ENCODE measurements around the gene ADGRG3.

GRCh38 chr16:57709663-57710062, 41.6 kb downstream of the ADGRG3 start:
- TF ChIP-seq BHLHE40 (IDR thresholded peaks at IDR 0.05; ENCODE audit: borderline replicate concordance) (no peak), FOXM1 (IDR thresholded peaks at IDR 0.05; ENCODE audit: borderline replicate concordance) (no peak), NFRKB (IDR thresholded peaks at IDR 0.05) (no peak), SUZ12 (IDR thresholded peaks at IDR 0.05) (no peak), FOXK2 (IDR thresholded peaks at IDR 0.05) (no peak), CTBP1 (IDR thresholded peaks at IDR 0.05; ENCODE audit: borderline replicate concordance) (no peak), SP1 (IDR thresholded peaks at IDR 0.05) (no peak), TARDBP (IDR thresholded peaks at IDR 0.05) (no peak), ARNT (IDR thresholded peaks at IDR 0.05) (no peak)
